GM18508 (cell line): Measurements from ENCODE around the gene CALN1.
"Not testable (repeated sequence)": the region's sequence is repeated elsewhere in the genome, so short reads cannot be mapped to it uniquely, and the experiment has no call there.

Experiments used
- ATAC-seq: cut with Tn5 transposase; IDR thresholded peaks from one replicate; pipeline ENCODE4 v1.9.1; 2021; ENCODE audit warnings: moderate number of reproducible peaks; ENCODE audit not compliant: insufficient read depth, unreplicated experiment

The CALN1 gene

DNA sequence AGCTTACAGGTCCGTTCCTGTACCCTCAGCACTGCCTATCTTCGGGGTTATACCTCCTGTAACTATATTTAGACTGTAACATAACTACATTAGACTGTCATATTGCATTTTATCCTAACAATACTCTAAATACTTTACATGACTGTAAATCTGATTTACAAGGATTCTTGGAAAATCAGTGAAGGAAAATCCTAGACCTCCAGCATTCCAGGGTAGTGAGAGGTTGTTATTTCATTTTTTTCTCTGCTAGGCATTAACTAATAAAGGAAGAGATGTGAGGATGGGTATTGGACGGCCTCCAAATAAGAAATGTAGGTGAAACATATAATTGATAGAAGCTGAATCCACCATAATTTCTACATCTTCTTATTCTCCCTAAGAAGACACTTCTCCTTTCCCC, 569.4 kb downstream of the CALN1 start:
- ATAC-seq = no peak

DNA sequence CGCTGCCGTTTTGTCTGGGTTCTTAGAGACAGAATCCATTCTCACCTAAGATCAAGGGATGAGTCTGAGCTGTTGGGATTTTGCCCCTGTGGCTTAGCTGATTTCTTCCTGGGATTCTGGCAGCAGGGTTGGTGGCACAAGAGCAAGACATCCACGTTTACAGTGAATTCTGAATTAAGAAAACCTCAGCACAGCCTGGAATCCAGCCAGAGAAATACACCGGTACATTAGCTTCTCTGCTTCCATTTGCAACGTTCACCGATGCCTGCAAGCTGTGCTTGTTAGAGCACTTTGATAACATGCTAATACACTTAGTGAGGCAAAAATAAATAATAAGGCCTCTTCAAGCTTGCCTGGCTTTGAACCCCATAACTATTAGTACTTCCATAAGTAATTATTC, 569.8 kb downstream of the CALN1 start:
- ATAC-seq = no peak

DNA sequence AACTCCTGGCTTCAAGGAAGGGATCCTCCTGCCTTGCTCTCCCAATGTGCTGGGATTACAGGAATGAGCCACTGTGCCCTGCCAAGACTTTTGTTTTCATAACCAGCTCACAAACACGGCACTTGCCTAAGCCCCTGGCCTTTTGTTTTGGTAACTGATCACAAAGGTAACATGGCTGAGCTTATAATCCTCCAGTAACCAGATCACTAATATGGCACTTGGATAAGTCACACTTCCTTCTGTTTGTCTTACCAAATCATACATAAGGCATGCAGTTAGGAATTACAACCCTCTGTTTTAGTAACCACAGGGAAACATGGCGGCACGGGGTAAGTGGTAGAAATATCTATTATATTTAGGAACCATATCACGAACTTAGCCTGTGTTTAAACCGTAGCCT, 577.1 kb downstream of the CALN1 start:
- no peak for ATAC-seq

DNA sequence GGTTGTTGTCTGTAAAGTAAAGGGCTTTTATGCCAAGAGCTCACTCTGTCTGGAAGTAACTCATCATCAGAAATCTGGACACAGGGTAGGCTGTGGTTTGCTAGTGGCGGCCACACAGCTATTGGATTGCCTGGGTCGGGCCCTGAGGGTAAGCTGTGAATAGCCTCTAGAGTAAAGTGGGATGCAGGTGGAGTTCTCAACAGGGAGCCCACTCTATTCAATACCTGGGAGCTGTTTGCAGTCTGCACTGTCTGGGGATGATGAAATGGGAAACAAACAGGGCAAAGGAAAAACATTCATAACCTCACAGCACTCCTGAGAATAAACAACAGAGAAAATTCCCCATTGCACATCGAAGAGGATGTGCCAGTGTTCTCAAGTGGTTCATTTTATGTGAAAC, 582.6 kb downstream of the CALN1 start:
- ATAC-seq = no peak

DNA sequence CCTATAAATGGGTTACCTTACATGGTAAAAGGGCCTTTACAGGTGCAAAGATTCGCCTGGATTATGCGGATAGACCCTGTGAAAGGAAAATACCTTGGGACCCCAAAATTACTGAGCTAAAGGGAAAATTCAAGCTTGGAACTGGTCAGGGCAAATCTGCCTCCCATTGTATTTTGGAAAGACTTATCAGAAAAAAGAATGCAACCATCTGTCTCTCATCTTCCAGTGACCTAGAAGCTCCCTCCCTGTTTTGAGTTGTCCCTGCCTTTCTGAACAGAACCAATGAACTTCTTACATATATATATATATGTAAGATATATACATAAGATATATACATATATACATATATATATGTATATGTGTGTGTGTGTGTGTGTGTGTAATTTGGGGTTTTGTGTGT, 583.8 kb downstream of the CALN1 start:
- ATAC-seq = no peak

DNA sequence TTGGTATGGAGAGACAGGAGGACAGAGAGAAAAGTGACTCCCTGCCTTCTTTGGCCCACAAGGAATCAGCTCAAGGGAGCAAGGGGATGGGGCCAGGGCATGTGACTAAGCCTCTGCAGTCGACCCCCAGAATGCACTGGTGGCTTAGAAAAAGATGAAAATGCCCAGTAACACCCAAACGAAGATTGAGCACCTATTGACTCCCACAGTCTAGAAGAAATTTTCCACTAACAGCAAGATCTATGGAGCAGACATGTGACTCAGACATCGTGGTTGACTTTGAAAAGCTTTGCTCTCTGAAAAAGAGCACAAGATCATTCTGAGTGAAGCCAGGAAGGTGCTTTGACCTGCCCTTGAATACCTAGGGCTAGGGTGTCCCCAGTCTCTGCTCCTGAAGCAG, 586.0 kb downstream of the CALN1 start:
- ATAC-seq = no peak

DNA sequence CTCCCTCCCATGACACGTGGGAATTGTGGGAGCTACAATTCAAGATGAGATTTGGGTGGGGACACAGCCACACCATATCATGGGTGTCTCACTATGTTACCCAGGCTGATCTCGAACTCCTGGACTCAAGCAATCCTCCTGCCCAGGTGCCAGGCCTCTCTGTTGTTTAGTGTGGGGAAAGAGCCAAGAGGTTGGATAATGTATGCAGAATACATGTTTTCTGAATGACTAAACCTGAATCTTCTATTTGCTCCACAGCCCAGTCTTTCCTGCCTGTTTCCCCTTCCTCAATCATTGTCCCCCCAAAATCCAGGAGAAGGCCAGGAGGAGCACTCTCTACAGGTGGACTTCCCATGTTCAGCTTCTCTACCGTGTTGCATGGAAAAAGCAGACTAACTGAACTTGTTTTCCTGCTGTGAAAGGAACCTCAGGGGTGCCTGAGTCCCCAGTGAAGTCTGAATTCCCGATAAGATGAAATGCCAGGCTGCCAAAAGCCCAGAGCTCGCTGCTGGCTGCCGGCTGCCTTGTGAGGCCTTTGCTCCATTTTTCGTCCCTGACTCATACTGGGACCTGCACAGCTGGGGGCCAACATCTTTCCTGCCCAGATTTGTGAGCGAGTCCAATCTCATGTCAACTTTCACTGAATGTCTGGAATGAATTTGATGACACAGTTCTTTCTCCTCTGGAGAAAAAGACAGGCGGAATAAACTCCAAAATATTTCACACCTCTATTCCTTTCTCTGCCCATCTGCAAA, 588.0 kb downstream of the CALN1 start:
- no peak for ATAC-seq

DNA sequence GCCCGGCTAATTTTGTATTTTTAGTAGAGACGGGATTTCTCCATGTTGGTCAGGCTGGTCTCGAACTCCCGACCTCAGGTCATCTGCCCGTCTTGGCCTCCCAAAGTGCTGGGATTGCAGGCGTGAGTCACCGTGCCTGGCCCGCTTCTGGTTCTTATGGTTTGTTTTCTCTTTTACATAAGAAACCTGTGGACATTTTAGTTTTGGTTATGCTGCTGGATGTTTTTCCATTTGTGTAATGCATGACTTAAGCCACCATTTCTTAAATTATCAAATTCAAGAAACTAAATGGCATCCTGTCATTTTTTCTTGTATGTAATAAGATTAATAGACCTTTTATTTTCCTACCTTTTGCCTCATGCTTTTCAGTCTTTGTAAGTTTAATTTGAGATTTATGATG, 589.7 kb downstream of the CALN1 start:
- not testable (repeated sequence) for ATAC-seq

DNA sequence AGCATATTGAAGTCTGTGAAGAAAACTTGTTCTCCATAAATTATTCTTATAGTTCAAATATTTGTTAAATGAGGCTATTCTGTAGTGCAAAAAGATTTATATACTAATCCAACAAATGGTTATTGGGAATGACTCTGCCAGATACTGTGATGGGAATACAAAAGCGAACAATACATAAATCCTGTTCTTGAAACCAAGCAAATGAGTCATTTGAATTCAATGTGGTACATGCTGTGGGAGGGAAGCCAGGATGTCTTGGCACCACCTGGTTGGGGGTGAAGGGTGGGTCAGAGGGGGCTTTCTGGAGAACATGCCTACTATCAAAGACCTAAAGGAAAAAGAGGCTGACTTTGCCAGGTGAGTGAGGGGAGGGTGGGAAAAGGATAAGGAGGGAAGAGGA, 594.2 kb downstream of the CALN1 start:
- ATAC-seq = no peak

DNA sequence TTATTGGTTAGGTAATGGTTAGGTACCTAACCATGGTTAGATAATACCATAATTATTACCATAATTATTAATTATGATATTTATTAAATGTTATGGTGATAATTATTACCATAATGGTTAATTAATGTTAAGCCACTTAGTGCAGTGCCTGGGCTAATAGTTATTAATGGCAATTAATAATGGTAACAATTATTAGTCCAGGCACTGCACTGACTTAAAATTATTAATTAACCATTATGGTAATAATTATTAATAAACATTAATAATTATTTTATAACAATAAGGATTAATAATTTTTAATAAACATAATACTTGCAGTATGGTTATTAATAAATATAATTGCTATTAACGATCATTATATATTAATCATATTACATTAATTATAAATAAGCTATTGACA, 604.0 kb downstream of the CALN1 start:
- no peak for ATAC-seq

DNA sequence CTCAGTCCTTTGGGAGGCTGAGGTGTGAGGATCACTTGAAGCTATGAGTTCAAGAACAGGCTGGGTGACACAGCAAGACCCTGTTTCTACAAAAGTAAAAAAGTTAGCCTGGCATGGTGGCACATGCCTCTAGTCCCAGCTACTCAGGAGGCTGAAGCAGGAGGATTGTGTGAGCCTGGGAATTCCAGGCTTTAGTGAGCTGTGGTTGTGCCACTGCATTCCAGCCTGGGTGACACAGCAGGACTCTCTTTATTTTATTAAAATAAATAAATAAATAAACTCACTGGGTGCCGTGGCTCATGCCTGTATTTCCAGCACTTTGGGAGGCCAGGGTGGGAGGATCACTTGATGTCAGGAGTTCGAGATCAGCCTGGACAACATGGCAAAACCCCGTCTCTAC, 607.9 kb downstream of the CALN1 start:
- no peak for ATAC-seq

DNA sequence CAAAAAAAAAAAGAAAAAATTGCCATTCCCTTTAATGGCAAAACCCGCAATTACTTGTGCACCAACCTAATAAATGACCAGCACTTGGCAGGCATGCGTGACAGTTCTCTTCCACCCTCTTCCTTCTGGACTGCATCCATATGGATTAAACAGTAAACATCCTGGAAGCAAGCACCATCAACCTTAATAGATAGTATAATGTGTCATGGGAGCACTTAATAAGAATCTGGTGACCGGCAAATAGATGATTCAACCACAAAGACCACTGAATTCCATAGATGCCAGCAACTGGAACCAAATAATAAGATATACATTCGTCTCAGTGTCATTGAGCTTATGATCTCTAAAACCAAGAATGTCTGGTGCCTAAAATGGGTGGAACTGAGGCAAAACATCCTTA, 610.2 kb downstream of the CALN1 start:
- ATAC-seq = no peak

DNA sequence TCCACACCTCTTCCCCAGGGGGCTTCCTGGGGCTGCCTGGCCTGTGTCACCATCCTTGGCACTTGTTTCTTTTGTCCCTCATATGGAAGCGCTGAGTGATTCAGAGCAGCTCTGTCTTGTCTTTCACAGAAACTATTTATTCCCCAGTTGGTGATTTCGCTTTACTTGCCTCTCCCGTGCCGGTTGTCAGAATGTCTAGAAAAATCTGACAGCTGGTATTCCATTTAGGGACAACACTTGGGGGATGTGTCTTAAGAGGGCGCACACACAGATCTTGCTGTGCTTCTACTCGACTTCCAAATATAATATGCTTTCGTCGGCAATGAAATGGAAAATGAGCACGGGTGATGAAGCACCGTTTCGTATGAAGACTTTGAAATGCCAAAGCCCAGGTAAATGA, 611.8 kb downstream of the CALN1 start:
- ATAC-seq = no peak

DNA sequence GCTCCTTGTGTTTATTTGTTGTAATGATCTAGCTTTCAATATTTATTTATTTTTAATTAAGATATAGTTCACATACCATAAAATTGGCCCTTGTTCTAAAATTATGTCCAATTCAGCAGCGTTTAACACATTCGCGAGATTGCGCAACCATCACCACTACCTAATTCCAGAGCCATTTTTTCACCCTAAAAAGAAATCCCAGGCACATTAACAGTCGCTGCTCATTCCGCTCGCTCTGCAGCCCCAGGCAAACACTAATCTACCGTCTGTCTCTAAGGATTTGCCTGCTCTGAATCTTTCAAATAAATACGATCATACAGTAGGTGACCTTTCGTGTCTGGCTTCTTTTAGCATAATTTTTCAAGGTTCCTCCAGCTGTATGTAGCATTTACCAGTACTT, 616.7 kb downstream of the CALN1 start:
- ATAC-seq = no peak

DNA sequence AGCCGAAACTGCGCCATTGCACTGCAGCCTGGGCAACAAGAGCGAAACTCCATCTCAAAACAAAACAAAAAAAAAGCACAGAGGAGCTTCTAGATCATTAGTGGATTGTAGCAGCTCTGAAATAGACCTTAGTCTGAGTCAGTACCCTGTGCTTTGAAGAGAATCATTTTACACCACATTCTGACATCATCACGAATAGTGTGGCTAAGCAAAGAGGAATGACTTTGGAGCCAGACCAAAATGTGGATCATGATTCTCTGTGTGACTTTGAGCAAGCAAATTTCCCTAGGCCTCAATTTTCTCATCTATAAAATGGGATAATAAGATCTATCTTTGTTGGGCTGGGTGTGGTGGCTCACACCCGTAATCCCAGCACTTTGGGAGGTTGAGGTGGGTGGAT, 618.9 kb downstream of the CALN1 start:
- no peak for ATAC-seq

DNA sequence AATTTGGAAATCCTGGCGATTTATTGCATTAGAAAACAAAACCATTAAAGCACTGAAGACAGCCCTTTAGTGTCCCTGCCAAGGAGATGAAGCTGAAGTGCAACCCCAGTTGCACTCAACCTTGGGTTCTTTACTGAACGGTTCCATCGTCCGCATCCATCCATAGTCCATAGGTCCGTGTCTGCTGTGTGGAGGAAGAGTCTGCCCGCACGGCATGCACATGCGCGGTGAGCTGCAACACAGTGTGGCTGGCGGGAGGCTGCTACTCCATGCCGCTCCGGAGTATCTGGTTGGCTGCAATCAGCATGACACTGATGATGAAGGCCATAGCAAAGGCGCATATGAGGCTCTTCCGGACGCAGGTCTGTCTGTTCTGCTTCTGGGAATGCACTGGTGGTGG, 624.6 kb downstream of the CALN1 start:
- no peak for ATAC-seq

DNA sequence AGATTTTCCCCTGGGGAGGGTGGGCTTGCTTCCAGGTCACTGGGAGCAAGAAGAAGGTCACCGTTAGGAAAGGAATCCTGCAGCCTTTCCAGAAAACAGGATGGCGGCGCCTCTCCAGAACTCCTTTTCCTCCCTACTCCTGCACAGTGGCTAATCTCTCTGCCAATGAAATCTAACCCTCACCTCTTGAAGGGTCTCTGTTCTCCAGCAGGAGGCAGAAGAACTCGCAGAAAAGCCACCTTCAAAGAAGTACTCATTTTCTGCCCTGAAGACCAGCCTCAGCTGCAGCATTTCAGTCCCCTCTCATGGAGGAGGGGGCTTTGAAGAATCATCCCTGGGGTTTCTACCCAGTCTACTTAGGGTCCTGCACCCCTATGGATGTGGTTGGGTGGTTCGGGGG, 626.9 kb downstream of the CALN1 start:
- ATAC-seq = no peak

DNA sequence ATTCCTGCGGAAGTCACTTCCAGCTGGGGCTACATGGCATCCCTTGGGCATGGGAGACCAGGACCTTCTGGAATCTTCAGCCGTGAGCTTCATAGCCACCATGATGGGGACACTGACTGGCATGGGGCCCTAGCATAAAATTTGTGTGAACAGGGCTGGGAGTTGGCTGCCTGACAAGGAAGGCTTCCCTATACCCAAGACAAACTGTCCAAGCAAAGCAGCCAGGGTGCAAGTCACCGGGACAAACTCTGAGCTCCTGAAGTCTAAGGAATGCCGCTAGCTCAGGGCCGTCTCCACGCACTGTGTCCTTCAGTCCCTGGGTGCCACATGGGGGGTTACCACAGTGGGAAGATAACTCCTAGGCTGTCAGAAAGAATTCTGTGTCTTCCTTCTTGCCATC, 627.4 kb downstream of the CALN1 start:
- no peak for ATAC-seq

DNA sequence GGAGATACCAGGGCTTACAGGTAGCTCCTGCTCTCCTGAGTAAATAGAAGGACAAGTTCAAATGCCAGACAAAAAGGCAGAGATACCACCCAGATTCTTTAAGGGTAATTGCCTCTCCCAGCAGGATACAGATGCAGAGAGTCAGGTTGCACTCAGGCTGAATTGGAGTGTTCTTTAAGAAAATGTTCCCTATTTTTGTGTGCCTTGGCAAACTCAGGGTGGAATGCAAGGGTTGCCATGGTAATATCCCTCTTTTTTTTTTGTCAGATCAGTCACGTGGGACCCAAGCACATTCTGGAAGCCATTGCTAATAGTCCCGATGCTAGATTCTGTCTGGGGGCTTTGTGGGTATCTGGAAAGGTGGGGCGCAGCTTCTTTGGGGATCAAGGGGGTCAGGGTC, 628.0 kb downstream of the CALN1 start:
- ATAC-seq = no peak

DNA sequence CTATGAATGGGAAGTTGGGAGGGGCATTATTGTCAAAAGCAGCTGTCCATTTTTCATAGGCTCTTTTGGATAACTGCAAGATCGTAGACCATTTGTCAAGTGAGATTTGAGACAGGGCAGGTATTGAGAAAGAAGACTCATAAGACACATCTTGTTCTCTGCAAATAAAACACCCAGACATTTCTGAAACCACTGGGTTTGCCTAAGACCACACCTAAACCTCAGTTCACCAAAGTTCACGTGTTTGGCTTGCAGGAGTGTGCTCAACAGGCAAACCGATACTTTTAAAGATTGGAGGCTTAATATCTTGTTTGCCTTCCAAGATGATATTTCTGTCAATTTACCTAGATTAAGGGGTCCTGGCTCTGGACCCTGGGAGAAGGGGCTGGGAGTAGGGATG, 628.4 kb downstream of the CALN1 start:
- ATAC-seq = no peak

DNA sequence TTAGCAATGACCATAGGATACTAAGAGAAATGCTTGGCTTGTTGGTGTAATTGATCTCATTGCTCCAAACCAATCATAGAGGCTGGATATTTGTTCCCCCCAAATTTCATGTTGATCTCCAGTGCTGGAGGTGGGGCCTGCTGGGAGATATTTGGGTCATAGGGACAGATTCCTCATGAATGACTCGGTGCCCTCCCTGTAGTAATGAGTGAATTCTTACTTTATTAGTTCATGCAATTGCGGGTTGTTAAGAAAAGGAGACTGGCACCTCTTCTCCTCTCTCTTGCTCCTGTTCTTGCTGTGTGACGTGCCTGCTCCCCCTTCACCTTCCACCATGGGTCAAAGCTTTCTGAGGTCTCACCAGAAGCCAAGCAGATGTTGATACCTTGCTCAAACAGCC, 630.1 kb downstream of the CALN1 start:
- ATAC-seq = no peak

DNA sequence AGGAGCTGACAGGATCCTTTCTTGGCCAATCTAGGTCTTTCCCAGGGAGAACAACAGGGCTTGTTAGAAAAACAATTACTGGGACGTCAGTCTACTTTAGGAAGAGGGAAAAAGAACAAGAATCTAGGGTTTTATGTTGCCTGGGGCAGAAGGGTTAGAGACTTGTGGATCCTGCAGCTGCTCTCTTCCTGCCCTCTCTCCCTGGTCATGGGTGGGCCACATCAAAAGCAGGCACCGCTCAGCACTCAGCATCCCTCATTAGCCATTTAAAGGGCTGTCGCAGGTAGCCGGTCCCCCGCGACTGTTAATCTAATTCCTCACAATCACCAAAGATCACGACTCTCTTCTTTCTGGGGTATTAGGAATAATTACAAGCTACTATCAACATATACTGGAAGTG, 631.9 kb downstream of the CALN1 start:
- no peak for ATAC-seq

DNA sequence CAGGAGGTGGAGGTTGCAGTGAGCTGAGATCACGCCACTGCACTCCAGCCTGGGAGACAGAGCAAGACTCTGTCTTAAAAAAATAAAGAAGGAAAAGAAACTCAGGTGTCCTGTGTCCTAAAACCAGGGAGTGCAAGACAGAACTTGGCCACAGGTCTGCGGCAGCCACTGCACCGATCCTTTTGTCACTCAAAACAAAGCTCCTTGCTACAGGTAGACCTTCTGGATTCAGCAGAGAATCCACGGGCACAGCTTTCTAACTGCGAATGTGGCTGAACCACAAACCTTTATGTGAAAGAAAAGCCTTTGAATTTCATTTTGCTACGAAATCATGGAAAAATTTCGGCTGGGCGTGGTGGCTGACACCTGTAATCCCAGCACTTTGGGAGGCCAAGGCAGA, 634.9 kb downstream of the CALN1 start:
- ATAC-seq = no peak
